ENCODE results near the gene COTL1.

DNA sequence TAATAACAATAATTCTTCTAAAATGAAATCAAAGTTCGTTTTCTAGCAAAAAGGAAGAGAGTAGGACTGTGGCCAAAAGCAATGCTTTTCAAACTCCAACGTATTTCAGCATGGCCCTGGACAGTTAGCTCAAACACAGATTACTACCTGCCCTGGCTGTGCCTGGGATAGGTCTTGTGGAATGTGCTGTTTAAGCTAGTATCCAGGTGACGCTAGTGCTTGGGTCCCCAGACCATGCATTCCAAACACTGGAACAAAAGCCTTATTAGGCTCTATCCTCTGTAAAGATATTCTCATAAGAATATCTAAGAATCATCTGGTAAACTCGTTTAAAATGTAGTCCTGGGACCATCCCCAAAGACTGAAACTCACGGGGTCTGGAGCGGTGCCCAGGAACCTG, 60.8 kb downstream of the COTL1 start:
- TF ChIP-seq POLR2AphosphoS5 (IDR thresholded peaks at IDR 0.05; ENCODE audit: low read depth, low read length) (no peak), TAF1 (IDR thresholded peaks at IDR 0.05; ENCODE audit: borderline replicate concordance, insufficient read depth, low read length) (no peak), REST (IDR thresholded peaks at IDR 0.05; ENCODE audit: insufficient read depth in 1 of 2, low read depth in 2 of 2, low read length in 2 of 2) (no peak), SIN3A (IDR thresholded peaks at IDR 0.05; ENCODE audit: borderline replicate concordance, insufficient read depth, low read length) (no peak), FOXP2 (optimal IDR thresholded peaks at IDR 0.05; ENCODE audit: borderline replicate concordance, extremely low read depth, extremely low read length, insufficient read depth) (no peak)
